ENCODE data around the gene PRR33.
"Not testable (repeated sequence)": the region's sequence is repeated elsewhere in the genome, so short reads cannot be mapped to it uniquely, and the experiment has no call there.

Gene PRR33

GRCh38 chr11:1875851-1876301 is 15.8 kb downstream of the PRR33 start:
- not testable (repeated sequence) for DNase-seq (ENCODE audit: low read depth in 2 of 2)

- DNase-seq (ENCODE audit: low read depth in 2 of 2): no peak
Observed at GRCh38 chr11:1875093-1875850, 16.4 kb downstream of the PRR33 start.

- DNase-seq (ENCODE audit: low read depth in 2 of 2): not testable (repeated sequence)
Observed at GRCh38 chr11:1874441-1875092, 17.1 kb downstream of the PRR33 start.

GRCh38 chr11:1873813-1874150 is 17.9 kb downstream of the PRR33 start:
- not testable (repeated sequence) for DNase-seq (ENCODE audit: low read depth in 2 of 2)

- no peak for DNase-seq (ENCODE audit: low read depth in 2 of 2)
Observed at GRCh38 chr11:1873048-1873812, 18.5 kb downstream of the PRR33 start.

- DNase-seq (ENCODE audit: low read depth in 2 of 2): no peak
Observed at GRCh38 chr11:1872267-1872985, 19.3 kb downstream of the PRR33 start.

- DNase-seq (ENCODE audit: low read depth in 2 of 2): no peak
Observed at GRCh38 chr11:1871531-1871930, 20.2 kb downstream of the PRR33 start.

- DNase-seq (ENCODE audit: low read depth in 2 of 2): no peak
Observed at GRCh38 chr11:1870721-1871466, 20.8 kb downstream of the PRR33 start.

GRCh38 chr11:1870326-1870696 is 21.4 kb downstream of the PRR33 start:
- no peak for DNase-seq (ENCODE audit: low read depth in 2 of 2)

GRCh38 chr11:1869427-1870325 is 22.0 kb downstream of the PRR33 start:
- DNase-seq (ENCODE audit: low read depth in 2 of 2): no peak

- no peak for DNase-seq (ENCODE audit: low read depth in 2 of 2)
Observed at GRCh38 chr11:1868636-1869291, 22.9 kb downstream of the PRR33 start.

GRCh38 chr11:1868056-1868635 is 23.5 kb downstream of the PRR33 start:
- DNase-seq (ENCODE audit: low read depth in 2 of 2): no peak

GRCh38 chr11:1867381-1867780 is 24.3 kb downstream of the PRR33 start:
- DNase-seq (ENCODE audit: low read depth in 2 of 2): no peak

GRCh38 chr11:1866776-1867175 is 24.9 kb downstream of the PRR33 start:
- no peak for DNase-seq (ENCODE audit: low read depth in 2 of 2)

- DNase-seq (ENCODE audit: low read depth in 2 of 2): no peak
Observed at GRCh38 chr11:1866226-1866625, 25.5 kb downstream of the PRR33 start.

- DNase-seq (ENCODE audit: low read depth in 2 of 2): no peak
Observed at GRCh38 chr11:1864831-1865665, 26.6 kb downstream of the PRR33 start.

GRCh38 chr11:1864231-1864630 is 27.5 kb downstream of the PRR33 start:
- no peak for DNase-seq (ENCODE audit: low read depth in 2 of 2)
